GM12878 (cell line): Measurements from ENCODE around the gene URB1. TPM values are rescaled to one million over a fixed set of nuclear protein-coding genes. Genes with fewer than 3 reads are reported as not detected.

Experiments used
- HCFC1 ChIP-seq: fragments of 150-350 bp; IDR thresholded peaks from 2 replicates; pipeline ENCODE4 v1.6.1; 2014; ENCODE audit warnings: low read length
- JUNB ChIP-seq: IDR thresholded peaks from 2 replicates; pipeline ENCODE4 v1.6.1; 2016; ENCODE audit warnings: antibody characterized with exemption, mild to moderate bottlenecking
- NFIC ChIP-seq: IDR thresholded peaks from 2 replicates; pipeline ENCODE4 v1.6.1; 2012; ENCODE audit warnings: low read depth, mild to moderate bottlenecking, inconsistent platforms, low read length, moderate library complexity
- SIX5 ChIP-seq: IDR thresholded peaks from 2 replicates; pipeline ENCODE4 v1.6.1; 2011; ENCODE audit warnings: mild to moderate bottlenecking, low read depth, low read length, moderate library complexity; ENCODE audit not compliant: severe bottlenecking
- TARDBP ChIP-seq: IDR thresholded peaks from 2 replicates; pipeline ENCODE4 v1.6.1; 2016; ENCODE audit warnings: borderline replicate concordance
- polyA plus RNA-seq, 11 experiments: library from polyadenylated mRNA; depleted of rRNA in 4 of 11; unstranded in 6 of 11; stranded (reverse) in 5 of 11; fragments of >200 nt; fragmentation: Nextera tagmentation in 4 of 11; fragmentation: Illumina TruSeq in 1 of 11; extraction: Ambion mirVana in 4 of 11; extraction: Trizol in 1 of 11; gene quantifications; 1 replicate in 1 of 11; 2 replicates in 10 of 11; pipeline versions ENCODE4 v1.2.1 to v1.2.3, GENCODE V29; 2011 to 2016; ENCODE audit warnings: inconsistent platforms in 2 of 11, missing spikeins in 2 of 11, low read depth in 1 of 11
- total RNA-seq, 4 experiments: library from RNA; depleted of rRNA in 3 of 4; stranded (reverse); fragments of >200 nt in 3 of 4; fragmentation: Illumina TruSeq in 1 of 4; extraction: Trizol in 1 of 4; gene quantifications; 2 replicates each; pipeline versions ENCODE4 v1.2.1 to v1.2.3, GENCODE V29; 2013 to 2021
- TF ChIP-seq, protein P1 (sequence below): fragments of 450-650 bp; IDR thresholded peaks from 2 replicates; pipeline ENCODE4 v1.6.1; 2018; ENCODE audit warnings: mild to moderate bottlenecking, low read depth, moderate library complexity; ENCODE audit not compliant: partially characterized antibody
- TF ChIP-seq, protein P2 (sequence below): fragments of 450-650 bp; IDR thresholded peaks from 2 replicates; pipeline ENCODE4 v1.6.1; 2017; ENCODE audit warnings: low read depth, mild to moderate bottlenecking, moderate library complexity

Gene URB1
- total and polyA plus RNA-seq, 10 of the 15 experiments (the other 5 are each of a cell fraction or from before 2014, with no cell fraction given): 0.56 to 23.2 (median 8.9) TPM

DNA sequence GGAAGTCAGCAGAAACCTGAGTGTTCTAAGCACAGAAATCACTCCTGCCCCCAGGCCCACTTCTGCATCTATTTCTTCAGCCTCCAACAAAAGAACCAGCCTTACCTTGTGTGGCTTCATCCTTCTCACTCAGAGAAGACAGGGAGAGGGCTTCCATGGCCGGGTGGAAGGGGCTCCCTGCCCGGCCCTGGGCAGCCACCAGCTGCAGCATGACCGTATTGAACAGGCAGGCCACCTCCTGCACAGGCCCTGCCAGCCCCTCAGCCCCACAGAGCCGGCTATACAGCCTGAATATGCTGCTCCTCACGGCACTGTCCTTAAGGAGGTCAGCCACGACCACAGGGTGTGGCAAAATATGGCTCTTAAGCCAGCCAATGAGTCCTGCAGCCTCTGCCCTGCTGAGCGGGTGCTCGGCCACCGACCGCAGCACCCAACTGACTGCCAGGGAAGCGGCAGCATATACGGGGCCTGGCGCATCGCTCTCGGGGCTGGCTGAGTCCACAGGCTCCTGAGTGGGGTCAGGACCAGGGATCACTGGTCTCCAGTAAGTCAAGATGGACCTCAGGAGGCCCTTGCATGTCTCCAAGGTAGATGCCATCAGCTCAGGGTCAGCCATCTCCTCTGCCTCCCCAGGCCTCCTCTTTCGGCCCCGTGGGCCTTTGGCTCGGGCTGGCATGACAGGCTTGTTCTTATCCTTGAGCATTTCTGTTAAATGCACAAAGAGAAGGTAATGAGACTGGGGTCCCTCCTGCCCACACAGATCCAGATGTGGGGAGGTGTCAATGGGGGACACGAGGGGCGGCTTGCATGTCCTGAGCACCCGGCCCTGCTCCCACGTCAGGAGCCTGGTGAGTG, 76.2 kb downstream of the URB1 start (continued):
- TF ChIP-seq, protein P1, sequence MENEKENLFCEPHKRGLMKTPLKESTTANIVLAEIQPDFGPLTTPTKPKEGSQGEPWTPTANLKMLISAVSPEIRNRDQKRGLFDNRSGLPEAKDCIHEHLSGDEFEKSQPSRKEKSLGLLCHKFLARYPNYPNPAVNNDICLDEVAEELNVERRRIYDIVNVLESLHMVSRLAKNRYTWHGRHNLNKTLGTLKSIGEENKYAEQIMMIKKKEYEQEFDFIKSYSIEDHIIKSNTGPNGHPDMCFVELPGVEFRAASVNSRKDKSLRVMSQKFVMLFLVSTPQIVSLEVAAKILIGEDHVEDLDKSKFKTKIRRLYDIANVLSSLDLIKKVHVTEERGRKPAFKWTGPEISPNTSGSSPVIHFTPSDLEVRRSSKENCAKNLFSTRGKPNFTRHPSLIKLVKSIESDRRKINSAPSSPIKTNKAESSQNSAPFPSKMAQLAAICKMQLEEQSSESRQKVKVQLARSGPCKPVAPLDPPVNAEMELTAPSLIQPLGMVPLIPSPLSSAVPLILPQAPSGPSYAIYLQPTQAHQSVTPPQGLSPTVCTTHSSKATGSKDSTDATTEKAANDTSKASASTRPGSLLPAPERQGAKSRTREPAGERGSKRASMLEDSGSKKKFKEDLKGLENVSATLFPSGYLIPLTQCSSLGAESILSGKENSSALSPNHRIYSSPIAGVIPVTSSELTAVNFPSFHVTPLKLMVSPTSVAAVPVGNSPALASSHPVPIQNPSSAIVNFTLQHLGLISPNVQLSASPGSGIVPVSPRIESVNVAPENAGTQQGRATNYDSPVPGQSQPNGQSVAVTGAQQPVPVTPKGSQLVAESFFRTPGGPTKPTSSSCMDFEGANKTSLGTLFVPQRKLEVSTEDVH: no peak
- TF ChIP-seq NFIC (no peak), TARDBP (no peak), JUNB (no peak), HCFC1 (no peak), SIX5 (no peak)
- TF ChIP-seq, protein P2, sequence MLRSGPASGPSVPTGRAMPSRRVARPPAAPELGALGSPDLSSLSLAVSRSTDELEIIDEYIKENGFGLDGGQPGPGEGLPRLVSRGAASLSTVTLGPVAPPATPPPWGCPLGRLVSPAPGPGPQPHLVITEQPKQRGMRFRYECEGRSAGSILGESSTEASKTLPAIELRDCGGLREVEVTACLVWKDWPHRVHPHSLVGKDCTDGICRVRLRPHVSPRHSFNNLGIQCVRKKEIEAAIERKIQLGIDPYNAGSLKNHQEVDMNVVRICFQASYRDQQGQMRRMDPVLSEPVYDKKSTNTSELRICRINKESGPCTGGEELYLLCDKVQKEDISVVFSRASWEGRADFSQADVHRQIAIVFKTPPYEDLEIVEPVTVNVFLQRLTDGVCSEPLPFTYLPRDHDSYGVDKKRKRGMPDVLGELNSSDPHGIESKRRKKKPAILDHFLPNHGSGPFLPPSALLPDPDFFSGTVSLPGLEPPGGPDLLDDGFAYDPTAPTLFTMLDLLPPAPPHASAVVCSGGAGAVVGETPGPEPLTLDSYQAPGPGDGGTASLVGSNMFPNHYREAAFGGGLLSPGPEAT: no peak
- TF ChIP-seq, all 136 proteins: peak for 0
